Activated T-helper 9 cell treated with anti-CD3 and anti-CD28 coated beads, Interleukin-2, amount 50 U/mL, for 16 hours (primary cell): ENCODE results near the gene CUL3.
"Not testable (repeated sequence)": the region's sequence is repeated elsewhere in the genome, so short reads cannot be mapped to it uniquely, and the experiment has no call there.

Experiments used
- DNase-seq: peaks from one replicate; pipeline ENCODE4 v3.0.0-alpha.2; 2020; ENCODE audit warnings: low read depth

CUL3 gene

GRCh38 chr2:224538561-224539138 is 46.5 kb downstream of the CUL3 start:
- no peak for DNase-seq

- no peak for DNase-seq
Measured at GRCh38 chr2:224532931-224533330, 52.2 kb downstream of the CUL3 start.

GRCh38 chr2:224532441-224532840 is 52.7 kb downstream of the CUL3 start:
- no peak for DNase-seq

- DNase-seq: no peak
Measured at GRCh38 chr2:224528171-224528570, 57.0 kb downstream of the CUL3 start.

GRCh38 chr2:224525774-224526173 is 59.4 kb downstream of the CUL3 start:
- DNase-seq: no peak

- DNase-seq: no peak
Measured at GRCh38 chr2:224524657-224525056, 60.5 kb downstream of the CUL3 start.

GRCh38 chr2:224523626-224524577 is 61.3 kb downstream of the CUL3 start:
- DNase-seq: no peak

- DNase-seq: not testable (repeated sequence)
Measured at GRCh38 chr2:224522483-224522882, 62.7 kb downstream of the CUL3 start.

- DNase-seq: no peak
Measured at GRCh38 chr2:224520064-224520463, 65.1 kb downstream of the CUL3 start.

GRCh38 chr2:224518806-224519580 is 66.2 kb downstream of the CUL3 start:
- no peak for DNase-seq

GRCh38 chr2:224517963-224518362 is 67.2 kb downstream of the CUL3 start:
- no peak for DNase-seq

GRCh38 chr2:224516393-224516792 is 68.8 kb downstream of the CUL3 start:
- DNase-seq: not testable (repeated sequence)

- no peak for DNase-seq
Measured at GRCh38 chr2:224513991-224514390, 71.2 kb downstream of the CUL3 start.

GRCh38 chr2:224507789-224508188 is 77.4 kb downstream of the CUL3 start:
- DNase-seq: no peak

- DNase-seq: no peak
Measured at GRCh38 chr2:224506494-224506893, 78.7 kb downstream of the CUL3 start.

GRCh38 chr2:224498991-224499390 is 86.2 kb downstream of the CUL3 start:
- DNase-seq: no peak

- DNase-seq: no peak
Measured at GRCh38 chr2:224492531-224492930, 92.6 kb downstream of the CUL3 start.

GRCh38 chr2:224487940-224488339 is 97.2 kb downstream of the CUL3 start:
- DNase-seq: not testable (repeated sequence)

- DNase-seq: not testable (repeated sequence)
Measured at GRCh38 chr2:224485081-224486014, 99.8 kb downstream of the CUL3 start.

GRCh38 chr2:224479826-224480225 is 105.3 kb downstream of the CUL3 start:
- DNase-seq: no peak

GRCh38 chr2:224472827-224473226 is 112.3 kb downstream of the CUL3 start:
- DNase-seq: no peak
